Measurements from ENCODE around the gene GPR39.

Gene GPR39

DNA sequence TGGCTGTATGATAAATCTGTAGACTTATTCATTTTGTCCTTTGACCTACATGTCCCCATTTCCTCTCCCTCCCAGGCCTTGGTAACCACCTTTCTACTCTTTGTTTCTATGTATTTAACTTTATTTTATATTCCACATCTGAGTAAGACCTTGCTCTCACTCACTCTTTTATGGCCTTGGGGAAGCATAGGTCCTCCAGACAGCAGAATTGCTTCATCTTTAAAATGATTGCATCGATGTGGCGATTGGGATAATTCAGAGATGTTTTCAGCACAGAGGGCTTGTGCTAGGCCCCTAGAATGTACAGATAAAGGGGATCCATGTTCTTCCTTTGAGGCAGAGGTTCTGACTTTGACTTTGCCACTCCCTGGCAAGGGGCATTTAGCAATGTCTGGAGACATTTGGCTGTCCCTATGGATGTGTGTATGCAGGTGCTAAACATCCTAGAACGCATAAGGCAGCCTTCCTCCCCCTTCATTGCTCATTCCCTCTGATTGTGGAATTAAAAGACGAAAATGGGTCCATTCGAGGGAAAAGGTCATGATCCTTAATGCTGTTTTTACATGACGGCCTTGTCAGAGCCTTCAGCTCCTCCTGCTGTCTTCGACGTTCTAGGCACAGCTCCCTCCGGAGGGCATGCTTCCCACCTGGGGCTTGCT lies 1.2 kb upstream of the GPR39 start:
- no peak for TF ChIP-seq CTCF (IDR thresholded peaks at IDR 0.05)

DNA sequence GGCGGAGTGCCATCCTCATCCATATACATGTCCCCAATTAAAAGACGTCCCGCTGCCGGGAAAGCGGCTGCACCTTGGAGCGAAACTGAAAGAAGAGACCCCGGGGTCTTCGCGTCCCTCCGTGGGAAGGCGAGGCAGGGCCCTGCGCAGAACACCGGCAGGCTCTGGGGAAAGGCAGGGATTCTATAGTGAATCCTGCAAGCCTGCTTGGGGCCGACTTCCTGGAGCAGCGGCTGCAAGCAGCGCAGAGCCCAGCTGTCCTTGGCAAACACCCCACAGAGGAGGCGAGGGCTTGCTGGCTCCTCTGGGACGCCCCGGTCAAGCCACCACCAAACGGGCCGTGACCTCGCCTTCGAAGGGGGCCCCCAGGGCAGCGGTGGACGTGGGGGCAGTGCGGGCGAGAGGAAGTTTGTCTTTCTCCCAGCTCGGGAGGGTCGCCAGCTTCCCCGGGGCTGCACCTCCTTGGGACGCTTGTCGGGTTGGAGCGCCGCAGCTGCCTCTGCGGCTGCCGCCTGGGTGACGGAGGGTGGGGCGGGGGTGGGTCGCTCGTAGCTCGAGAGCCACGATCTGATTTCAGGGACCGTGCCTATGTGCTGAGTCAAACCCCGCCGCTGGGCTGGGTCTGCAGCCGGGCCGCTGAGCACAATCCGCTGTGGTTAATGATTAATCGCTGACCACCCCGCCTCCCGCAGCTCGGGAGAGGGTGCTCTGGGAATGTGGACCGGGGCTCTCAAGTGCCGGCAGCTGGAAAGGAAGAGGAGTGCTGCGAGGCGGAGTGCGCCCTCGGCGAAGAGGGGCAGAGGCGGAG lies 486 bp upstream of the GPR39 start:
- no peak for TF ChIP-seq CTCF (IDR thresholded peaks at IDR 0.05)

DNA sequence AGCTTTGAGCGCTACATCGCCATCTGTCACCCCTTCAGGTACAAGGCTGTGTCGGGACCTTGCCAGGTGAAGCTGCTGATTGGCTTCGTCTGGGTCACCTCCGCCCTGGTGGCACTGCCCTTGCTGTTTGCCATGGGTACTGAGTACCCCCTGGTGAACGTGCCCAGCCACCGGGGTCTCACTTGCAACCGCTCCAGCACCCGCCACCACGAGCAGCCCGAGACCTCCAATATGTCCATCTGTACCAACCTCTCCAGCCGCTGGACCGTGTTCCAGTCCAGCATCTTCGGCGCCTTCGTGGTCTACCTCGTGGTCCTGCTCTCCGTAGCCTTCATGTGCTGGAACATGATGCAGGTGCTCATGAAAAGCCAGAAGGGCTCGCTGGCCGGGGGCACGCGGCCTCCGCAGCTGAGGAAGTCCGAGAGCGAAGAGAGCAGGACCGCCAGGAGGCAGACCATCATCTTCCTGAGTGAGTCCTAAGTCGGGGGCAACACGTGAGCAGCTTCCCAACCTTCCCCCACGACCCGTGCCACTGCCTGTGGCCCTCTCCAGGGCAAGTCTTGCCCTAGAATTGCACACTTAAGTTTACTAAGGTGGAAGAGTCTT lies 928 bp downstream of the GPR39 start:
- no peak for TF ChIP-seq CTCF (IDR thresholded peaks at IDR 0.05)

GRCh38 chr2:132419235-132419634 lies 2.6 kb downstream of the GPR39 start:
- no peak for TF ChIP-seq CTCF (IDR thresholded peaks at IDR 0.05)

- TF ChIP-seq CTCF (IDR thresholded peaks at IDR 0.05) = no peak
Measured at GRCh38 chr2:132419941-132420340, 3.3 kb downstream of the GPR39 start.

GRCh38 chr2:132420816-132421805 lies 4.5 kb downstream of the GPR39 start:
- TF ChIP-seq CTCF (IDR thresholded peaks at IDR 0.05) = no peak

GRCh38 chr2:132422736-132423135 lies 6.1 kb downstream of the GPR39 start:
- no peak for TF ChIP-seq CTCF (IDR thresholded peaks at IDR 0.05)

Measured in LNCAP (cell line).